ENCODE measurements around the gene TNFAIP8L3.

The TNFAIP8L3 gene

GRCh38 chr15:51105430-51106016 is 10.8 kb upstream of the TNFAIP8L3 start:
- TF ChIP-seq CTCF (IDR thresholded peaks at IDR 0.05) (no peak), ZFX (IDR thresholded peaks at IDR 0.05; ENCODE audit: borderline replicate concordance) (no peak)
- no peak overlapping the region for H3K27ac ChIP-seq

- TF ChIP-seq ZFX (IDR thresholded peaks at IDR 0.05; ENCODE audit: borderline replicate concordance) (no peak), CTCF (IDR thresholded peaks at IDR 0.05) (no peak)
- H3K27ac ChIP-seq = no peak overlapping the region
Observed at GRCh38 chr15:51104512-51104911, 9.8 kb upstream of the TNFAIP8L3 start.

DNA sequence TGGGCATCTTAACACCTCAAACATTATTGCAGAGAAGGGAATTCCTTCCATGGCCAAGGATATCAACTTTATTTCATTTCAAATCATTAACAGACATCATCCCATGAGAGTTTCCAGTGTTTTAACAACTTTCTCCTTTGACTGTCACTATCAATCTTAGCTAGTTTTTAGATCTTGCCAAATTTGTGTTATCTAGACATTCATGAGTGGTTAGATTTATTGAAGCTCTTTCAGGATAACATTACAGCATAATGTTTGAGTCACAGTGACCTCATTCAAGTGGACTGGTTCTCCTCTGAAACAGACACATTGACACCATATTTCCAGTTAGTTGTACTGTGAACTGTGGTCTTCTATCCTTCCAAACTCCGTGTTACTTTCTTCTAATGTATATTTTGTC is 8.6 kb upstream of the TNFAIP8L3 start:
- no peak overlapping the region for H3K27ac ChIP-seq
- TF ChIP-seq ZFX (IDR thresholded peaks at IDR 0.05; ENCODE audit: borderline replicate concordance) (no peak), CTCF (IDR thresholded peaks at IDR 0.05) (no peak)

DNA sequence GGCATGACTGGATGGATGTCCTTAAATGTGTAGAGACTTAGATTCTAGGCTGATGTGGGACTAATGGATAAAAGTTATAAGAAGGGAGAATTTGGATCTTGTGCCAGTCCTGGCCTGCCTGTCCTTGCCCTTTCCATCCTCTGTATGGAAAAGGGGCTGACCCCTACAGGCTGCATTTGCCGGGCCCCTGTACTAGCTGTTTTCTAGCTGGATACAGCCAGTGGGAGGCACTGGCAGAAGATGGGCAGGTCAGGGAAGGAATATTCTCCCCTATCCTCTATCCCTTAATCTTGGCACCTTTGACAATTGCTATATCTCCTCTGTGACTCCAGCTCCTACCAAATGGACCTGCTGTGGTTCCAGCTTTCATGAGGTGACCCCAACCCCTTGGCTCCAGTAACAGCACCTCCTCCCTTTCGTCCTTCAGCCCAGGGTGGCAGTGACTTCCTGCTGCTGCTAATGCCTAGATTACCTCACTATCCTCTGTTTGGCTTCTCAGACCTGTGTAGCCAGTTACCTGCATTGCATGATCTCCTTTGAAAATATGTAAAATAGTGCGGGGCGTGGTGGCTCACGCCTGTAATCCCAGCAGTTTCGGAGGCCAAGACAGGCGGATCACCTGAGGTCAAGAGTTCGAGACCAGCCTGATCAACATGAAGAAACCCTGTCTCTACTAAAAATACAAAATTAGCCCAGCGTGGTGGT is 6.2 kb upstream of the TNFAIP8L3 start:
- H3K27ac ChIP-seq = no peak overlapping the region
- TF ChIP-seq ZFX (IDR thresholded peaks at IDR 0.05; ENCODE audit: borderline replicate concordance) (no peak), CTCF (IDR thresholded peaks at IDR 0.05) (no peak)

DNA sequence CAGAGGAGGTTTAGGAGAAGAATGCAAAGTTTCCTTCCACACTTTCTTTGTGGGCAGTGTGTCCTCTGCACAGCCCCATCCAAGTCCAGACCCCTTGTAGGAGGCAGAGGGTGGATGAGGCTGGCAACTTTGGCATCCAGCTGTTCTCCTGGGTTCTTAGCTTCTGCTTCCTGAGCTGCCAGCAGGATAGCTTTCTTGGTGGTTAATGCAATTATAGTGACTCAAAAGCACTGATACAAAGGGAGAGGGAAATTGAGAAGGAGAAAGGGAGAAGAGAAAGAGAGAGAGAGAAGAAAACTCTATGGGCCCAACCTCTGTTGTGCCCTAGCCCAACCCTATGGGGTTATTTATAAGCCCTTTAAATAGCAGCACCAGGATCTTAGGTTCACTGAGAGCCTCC is 4.5 kb upstream of the TNFAIP8L3 start:
- TF ChIP-seq CTCF (IDR thresholded peaks at IDR 0.05) (no peak), ZFX (IDR thresholded peaks at IDR 0.05; ENCODE audit: borderline replicate concordance) (no peak)
- H3K27ac ChIP-seq = no peak overlapping the region

GRCh38 chr15:51098331-51098619 is 3.6 kb upstream of the TNFAIP8L3 start:
- TF ChIP-seq CTCF (IDR thresholded peaks at IDR 0.05) = no peak

DNA sequence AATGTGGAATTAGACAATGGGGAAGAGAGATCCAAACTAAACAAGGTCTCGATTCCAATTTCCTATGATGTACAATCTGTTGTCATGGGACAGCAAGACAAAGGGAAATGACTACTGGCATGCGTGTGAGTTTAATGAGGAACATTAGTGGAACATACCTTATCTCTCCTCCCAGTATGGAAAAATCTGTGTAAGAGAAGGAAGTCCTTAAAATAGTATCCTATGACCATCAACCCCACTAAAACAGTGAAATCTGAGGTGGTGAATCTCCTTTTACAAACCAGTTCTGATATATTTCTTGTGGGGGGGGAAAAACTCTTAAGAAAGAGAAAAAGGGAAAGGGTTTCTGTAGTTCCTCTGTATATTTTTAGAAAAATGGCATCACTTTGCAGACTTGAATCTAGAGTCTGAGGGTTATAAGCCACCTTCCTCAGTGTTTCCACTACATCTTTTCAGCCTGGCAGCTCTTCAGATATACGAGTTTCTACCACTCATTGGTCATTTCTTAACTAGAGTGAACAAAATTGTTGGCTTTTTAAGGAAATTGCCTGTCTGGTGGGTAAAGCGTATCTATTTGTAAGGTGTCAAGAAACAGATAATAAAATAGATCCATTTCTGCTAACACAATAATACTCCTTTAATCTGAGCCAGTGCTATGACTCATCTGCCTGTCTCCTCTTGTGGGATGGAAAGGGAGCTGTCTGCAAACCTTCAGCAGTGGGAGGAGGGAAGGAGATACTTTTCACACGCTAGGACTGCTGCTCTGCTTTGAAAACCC is 3.0 kb upstream of the TNFAIP8L3 start:
- TF ChIP-seq CTCF (IDR thresholded peaks at IDR 0.05) (no peak), ZFX (IDR thresholded peaks at IDR 0.05; ENCODE audit: borderline replicate concordance) (no peak)
- no peak overlapping the region for H3K27ac ChIP-seq

More at GRCh38 chr15:51098331-51098619, 3.6 kb upstream of the TNFAIP8L3 start:
- H3K27ac ChIP-seq = no peak overlapping the region
